GM21786 (cell line): ENCODE measurements around the gene AMBRA1.

ENCODE experiments used
- ATAC-seq: cut with Tn5 transposase; IDR thresholded peaks from one replicate; pipeline ENCODE4 v1.9.1; 2021; ENCODE audit not compliant: unreplicated experiment

AMBRA1 gene

GRCh38 chr11:46445920-46446771 lies 147.7 kb downstream of the AMBRA1 start:
- ATAC-seq, result no peak

- no peak for ATAC-seq
Observed at GRCh38 chr11:46445192-46445919, 148.5 kb downstream of the AMBRA1 start.

GRCh38 chr11:46444305-46444704 lies 149.5 kb downstream of the AMBRA1 start:
- ATAC-seq, result no peak

GRCh38 chr11:46438211-46438610 lies 155.6 kb downstream of the AMBRA1 start:
- ATAC-seq, result no peak

GRCh38 chr11:46437122-46437689 lies 156.6 kb downstream of the AMBRA1 start:
- ATAC-seq, result no peak

- ATAC-seq, result no peak
Observed at GRCh38 chr11:46436113-46436512, 157.7 kb downstream of the AMBRA1 start.

- ATAC-seq, result no peak
Observed at GRCh38 chr11:46435679-46436078, 158.1 kb downstream of the AMBRA1 start.

GRCh38 chr11:46431211-46431610 lies 162.6 kb downstream of the AMBRA1 start:
- no peak for ATAC-seq

- ATAC-seq, result no peak
Observed at GRCh38 chr11:46429717-46430116, 164.1 kb downstream of the AMBRA1 start.

- ATAC-seq, result no peak
Observed at GRCh38 chr11:46427364-46427763, 166.5 kb downstream of the AMBRA1 start.

- ATAC-seq, result no peak
Observed at GRCh38 chr11:46426233-46426991, 167.4 kb downstream of the AMBRA1 start.

- no peak for ATAC-seq
Observed at GRCh38 chr11:46422588-46422987, 171.2 kb downstream of the AMBRA1 start.

- no peak for ATAC-seq
Observed at GRCh38 chr11:46421257-46421880, 172.5 kb downstream of the AMBRA1 start.

GRCh38 chr11:46420513-46420912 lies 173.3 kb downstream of the AMBRA1 start:
- no peak for ATAC-seq

GRCh38 chr11:46418751-46419150 lies 175.1 kb downstream of the AMBRA1 start:
- no peak for ATAC-seq

GRCh38 chr11:46417711-46418110 lies 176.1 kb downstream of the AMBRA1 start:
- ATAC-seq, result no peak

GRCh38 chr11:46414879-46415278 lies 178.9 kb downstream of the AMBRA1 start:
- no peak for ATAC-seq

GRCh38 chr11:46414466-46414796 lies 179.4 kb downstream of the AMBRA1 start:
- ATAC-seq, result no peak

- ATAC-seq, result no peak
Observed at GRCh38 chr11:46413760-46414465, 179.9 kb downstream of the AMBRA1 start.

GRCh38 chr11:46410021-46410420 lies 183.8 kb downstream of the AMBRA1 start:
- no peak for ATAC-seq
